GM18909 (cell line): ENCODE data around the gene LTBR.

ENCODE experiments used
- ATAC-seq: cut with Tn5 transposase; IDR thresholded peaks from one replicate; pipeline ENCODE4 v1.9.1; 2021; ENCODE audit warnings: mild to moderate bottlenecking; ENCODE audit not compliant: unreplicated experiment, poor library complexity

LTBR gene

DNA sequence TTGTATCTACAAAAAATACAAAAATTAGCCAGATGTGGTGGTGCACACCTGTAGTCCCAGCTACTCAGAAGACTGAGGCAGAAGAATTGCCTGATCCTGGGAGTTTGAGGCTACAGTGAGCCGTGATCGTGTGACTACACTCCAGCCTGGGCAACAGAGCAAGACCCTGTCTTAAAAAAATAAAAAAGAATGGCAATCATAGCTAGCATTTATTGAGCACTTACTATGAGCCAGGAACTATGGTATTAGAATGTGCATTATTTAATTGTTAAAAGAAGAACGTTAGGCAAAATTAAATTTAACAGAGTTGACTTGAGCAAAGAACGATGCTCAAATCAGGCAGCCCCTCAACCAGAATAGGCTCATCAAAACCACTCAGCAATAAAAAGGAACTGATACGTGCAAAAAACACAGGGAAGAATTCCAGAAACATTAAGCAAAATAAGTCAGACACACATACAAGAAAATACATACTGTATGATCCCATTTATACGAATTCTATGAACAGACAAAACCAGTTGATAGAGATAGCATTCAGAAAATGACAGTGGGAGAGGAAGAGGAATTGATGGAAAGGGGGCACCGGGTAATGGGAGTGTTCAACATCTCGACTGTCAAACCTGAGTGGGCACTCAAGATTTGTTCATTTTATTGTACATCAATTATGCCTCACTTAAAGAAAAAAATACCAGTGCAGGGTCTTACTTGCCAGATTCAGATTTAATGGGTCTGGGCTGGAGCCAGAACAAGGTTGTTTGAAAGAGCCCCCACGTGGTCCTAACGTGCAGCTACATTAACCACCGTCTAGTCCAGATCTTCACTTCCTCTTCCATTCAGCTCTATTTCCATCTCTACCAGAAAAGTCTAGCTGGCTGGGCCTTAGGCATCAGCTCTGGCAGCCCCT lies 16.6 kb upstream of the LTBR start:
- peak; percentile 68 for ATAC-seq

GRCh38 chr12:6367969-6368892 lies 15.7 kb upstream of the LTBR start:
- no peak for ATAC-seq

GRCh38 chr12:6368906-6369525 lies 14.9 kb upstream of the LTBR start:
- no peak for ATAC-seq

DNA sequence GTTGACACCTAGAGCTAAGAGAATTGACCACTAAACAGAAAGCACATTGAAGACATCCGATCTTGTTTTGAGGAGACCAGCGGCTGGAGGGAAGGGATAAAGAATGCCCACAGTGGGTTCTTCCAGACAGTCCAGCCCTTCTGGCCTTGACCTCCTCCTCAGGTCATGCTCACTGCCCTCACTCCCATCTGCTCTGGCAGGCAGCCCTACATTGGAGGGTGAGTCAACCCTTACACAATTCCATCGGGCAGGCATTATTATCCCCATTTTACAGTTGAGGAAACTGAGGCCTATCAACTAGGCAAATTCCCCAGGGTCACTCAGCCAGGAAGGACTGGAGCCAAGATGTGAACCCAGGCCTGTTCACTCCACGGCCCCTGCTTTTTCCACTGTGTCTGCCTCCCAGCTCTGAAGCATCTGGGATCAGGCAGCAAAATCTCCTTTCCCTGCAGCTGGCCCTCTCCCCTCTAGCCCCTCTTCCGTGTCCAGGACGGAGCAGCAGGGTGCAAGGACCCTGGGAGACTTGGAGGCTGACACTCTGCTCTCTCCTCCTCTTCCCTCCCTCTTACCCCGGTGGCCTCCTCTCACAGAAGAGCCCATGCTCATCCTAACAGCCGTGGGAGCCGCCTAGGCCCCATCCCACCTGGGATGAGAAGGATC lies 13.9 kb upstream of the LTBR start:
- ATAC-seq, result no peak

DNA sequence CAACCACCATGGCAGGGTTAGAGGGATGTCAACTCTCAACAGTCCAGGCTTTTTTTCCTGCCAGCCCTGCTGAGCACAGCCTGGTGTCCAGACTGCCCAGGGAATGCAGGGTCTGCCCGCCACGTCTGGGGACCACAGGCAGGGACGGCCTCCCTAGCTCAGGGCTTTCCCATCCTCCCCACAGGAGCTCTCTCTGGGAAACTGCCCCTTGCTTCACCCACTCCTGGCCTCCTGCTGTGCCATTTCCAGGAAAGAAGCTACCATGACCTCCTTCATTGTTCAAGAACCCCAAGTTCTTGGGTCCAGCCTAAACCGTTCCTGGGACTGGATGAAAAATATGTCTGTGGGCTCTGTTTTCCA lies 13.4 kb upstream of the LTBR start:
- ATAC-seq, result no peak

DNA sequence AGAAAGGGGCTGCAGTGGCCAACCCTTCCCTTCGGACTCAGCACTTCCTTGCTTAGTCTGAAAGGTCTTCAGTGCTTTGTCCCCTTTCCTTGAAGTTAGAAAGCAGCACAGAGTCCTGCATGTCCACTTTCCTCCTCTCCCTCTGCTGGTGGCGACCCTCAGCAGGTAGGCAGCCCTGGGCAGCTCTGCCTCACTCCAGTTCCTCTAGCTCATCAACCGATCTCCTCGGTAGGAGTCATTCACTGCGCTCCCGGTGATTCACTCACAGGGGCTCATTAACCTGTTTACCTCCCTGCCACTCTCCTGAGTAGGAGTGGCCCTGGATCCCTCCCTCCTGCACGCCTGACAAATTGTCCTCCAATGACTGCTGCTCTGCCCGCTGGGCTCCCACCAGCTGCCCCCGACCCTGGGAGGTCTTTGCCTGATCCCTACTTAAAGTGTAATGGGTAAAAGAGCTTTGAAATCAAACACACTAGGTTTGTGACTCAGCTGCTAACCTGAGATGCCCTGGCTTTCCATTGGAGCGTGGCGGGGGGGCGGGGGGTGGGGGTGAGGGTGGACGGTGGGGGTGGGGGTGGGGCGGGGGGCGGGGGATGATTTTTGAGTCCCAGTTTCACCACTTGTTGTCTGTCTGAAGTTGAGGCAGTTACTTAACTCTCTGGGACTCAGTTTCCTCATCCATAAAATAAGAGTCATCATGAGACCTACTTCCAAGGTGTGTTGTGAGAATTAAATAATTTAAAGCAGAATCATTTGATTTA lies 12.8 kb upstream of the LTBR start:
- no peak for ATAC-seq

GRCh38 chr12:6372403-6373003 lies 11.5 kb upstream of the LTBR start:
- ATAC-seq, result no peak

DNA sequence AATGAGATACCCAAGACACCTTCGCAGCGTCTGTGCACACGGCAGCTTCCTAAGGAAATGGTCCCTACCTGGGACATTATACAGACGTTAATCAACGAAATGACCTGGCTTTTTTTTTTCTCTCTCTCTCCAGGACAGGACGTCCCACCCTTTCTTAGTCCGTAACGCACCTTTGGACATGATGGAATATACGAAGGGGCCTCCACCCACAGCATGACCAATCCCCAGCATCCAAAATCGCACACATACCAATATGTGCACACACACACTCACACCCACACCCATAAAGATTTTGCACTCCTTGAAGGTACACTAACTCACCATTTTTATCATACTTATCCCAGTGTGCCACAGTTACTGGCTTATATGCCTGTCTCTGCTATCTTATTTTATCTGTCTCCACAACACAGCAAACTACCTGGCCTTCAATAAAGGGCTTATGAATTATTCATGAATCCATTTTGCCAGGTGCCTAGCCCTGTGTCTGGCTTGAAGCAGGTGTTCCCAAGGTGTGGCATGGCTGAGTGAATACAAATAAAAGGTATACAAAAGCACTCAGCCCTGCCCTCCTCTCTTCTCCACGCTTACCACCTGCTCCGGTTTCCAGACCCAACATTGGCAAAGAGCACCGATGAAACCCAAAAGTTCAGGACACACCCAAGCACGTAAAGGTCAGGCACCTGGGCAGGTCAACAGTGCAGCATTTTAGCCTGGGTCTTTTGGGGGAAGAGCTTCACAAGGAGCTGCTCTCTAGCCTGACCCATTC lies 10.8 kb upstream of the LTBR start:
- no peak for ATAC-seq

DNA sequence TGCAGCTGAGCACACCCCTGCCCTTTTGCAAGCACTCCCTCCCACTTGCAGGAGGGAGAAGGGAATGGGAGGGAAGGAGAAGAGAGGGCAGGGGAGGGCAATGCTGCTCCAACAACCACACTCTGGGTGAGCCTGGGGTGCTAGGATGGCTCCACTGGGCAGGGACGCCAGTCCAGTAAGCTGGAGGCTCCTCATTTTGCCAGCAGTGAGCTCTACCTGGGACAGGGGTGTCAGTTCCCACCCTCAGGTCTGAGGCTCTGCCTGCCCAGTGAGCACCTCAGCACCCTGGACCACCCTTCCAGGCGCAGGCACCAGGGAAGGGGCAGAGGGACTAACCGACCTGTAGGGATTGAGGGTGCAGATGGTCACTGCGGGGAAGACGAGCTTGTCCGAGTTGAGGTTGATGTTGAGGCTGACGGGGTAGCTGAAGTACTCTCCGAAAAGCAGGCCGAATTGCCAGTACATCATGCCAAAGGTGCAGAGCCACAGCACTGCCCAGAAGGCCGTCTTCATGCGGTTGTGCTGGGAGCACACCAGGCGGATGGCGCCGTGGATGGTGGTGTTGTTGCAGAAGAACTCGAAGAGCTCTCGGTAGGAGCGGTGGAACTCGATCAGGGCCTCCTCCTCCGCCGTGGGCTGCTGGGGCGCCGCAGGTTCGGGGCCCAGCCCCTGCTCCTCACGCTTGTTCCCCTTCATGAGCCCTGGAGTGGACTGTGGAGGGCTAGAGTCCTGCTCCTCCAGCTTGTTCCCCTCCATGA lies 9.8 kb upstream of the LTBR start:
- ATAC-seq, result no peak

GRCh38 chr12:6374786-6375160 lies 9.2 kb upstream of the LTBR start:
- ATAC-seq, result no peak

- ATAC-seq, result no peak
Observed at GRCh38 chr12:6375269-6376078, 8.5 kb upstream of the LTBR start, which contains the start of gene SCNN1A. Gene SCNN1A, minus strand, starts transcription at chr12:6375563. Its CDS starts 780 bp downstream, at chr12:6374783.

GRCh38 chr12:6376079-6376869 lies 7.7 kb upstream of the LTBR start:
- no peak for ATAC-seq

DNA sequence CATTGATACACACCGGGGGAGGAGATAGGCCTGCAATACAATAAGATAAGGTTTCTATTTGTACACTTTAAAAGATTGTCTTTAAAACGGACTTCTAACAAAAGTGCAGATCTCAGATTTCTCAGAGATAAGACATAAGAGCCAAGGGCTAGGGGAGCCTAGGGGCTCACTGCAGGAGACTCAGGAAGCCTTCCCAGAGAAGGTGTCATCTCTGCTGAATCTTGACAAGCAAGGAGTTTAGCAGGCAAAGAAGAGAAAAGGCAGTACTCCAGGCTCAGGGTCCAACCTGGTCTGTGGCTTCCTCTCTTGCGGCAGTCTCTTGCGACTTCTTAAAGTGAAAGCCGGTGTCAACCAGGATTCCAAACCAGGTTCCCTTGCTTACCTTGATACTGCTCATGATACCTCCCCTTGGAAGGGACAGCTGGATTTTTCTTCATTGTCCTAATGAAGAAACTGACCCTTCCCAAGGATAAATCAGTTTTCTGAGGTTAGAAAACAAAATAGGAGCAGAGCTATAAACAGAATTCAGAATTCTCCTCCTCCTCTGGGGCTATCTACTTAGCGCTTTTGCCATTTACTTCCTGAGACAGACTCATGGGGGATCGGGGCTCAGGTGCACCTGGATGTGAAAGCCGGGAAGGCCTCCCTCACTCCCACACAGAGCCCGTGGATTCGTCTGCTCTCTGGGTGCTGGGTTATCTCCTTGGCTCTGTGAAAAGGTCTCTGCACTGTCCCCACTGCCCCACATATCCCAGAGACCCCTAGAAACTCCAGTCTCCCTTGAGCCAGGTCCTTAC lies 6.9 kb upstream of the LTBR start:
- no peak for ATAC-seq

- ATAC-seq, result no peak
Observed at GRCh38 chr12:6377667-6377994, 6.3 kb upstream of the LTBR start.

- no peak for ATAC-seq
Observed at GRCh38 chr12:6378709-6379472, 5.1 kb upstream of the LTBR start.
